HG03139 (cell line): ENCODE results near the gene FXYD4.
A peak's percentile ranks its signal among the peaks of the same experiment; 100 is the strongest.

Experiments used
- ATAC-seq: cut with Tn5 transposase; IDR thresholded peaks from one replicate; pipeline ENCODE4 v1.9.1; 2021; ENCODE audit not compliant: unreplicated experiment

The FXYD4 gene

GRCh38 chr10:43394868-43395267, 23.4 kb downstream of the FXYD4 start:
- ATAC-seq: no peak

DNA sequence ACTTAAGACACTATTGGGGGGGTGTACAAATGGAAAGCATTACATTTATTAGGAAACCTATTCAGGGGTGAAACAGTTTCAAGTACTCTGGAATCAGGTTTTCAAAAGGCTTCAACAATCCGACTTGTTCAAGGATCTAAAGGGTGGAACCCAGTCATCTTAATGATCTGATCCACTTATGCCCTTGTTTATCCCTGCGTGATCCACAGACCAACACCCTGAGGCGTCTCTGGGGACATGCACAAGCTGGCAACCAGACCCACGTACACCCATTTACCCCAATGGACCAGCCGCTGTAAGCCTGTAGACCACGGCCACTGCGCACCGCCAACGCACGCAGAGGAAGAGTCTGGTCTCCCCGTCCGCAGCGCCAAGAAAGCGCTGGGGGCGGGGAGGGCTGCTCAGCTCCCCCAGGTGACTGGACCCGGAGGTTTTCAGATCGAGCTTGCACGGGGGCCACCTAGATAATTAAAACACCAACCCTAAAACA, 24.2 kb downstream of the FXYD4 start:
- ATAC-seq: no peak

- peak; percentile 52 for ATAC-seq
Measured at GRCh38 chr10:43396061-43396927, 24.9 kb downstream of the FXYD4 start.

GRCh38 chr10:43396928-43397624, 25.6 kb downstream of the FXYD4 start:
- ATAC-seq: peak; percentile 86

DNA sequence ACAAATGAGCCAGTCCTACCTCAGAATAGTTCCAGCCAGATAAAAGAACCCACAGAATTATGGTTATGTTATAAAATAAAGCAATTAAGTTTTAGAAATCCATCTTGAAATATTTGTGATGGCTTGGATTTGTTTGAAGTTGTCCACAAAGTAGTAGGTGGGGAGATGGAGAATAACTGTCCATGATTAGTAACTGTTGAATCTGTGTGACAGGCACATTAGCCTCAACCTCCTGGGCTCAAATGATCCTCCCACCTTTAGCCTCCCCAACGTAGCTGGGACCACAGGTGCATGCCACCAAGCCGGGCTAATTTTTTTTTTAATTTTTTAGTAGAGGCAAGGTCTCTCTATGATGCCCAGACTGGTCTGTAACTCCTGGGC, 27.5 kb downstream of the FXYD4 start:
- no peak for ATAC-seq

DNA sequence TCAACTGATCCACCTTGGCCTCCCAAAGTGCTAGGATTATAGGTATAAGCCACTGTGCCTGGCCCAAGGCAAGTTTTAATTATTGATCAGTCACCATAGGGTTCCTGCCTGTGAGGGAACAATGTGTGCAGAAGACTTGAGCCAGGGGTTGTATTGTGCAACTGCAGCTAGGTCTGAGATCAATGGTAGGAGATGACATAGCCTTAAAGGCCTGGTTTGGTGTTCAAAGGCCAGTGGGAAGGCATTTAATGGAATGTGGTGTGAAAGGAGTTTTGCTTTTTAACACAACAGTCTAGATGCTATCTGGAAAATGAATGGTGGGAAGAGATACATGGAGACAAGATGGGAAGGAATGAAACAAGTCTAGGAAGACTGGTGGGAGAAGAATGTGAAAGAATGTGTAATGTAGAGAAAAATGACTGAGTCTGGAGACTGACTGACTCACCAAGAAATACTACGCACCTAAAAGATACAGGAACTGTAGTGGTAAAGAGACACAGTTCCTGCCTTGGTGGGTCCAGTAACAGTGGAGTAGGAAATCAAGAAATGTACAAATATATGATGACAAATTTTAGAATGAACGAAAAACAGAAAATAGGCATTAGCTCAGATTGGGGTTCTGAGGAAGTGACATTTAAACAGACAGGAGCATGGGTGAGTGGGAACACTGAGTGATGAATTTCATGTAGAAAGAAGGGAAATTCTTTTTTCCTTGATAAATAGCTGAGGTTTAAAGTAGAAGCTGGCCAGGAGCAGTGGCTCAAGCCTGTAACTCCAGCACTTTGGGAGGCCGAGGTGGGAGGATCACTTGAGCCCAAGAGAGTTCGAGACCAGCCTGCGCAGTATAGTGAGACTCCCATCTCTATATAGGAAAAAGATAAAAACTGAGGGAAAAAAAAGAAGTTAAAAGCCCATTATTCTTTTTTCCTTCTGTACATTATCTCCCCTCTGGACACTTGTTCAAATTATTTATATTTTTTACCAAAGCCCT, 28.2 kb downstream of the FXYD4 start:
- ATAC-seq: no peak

GRCh38 chr10:43401627-43402026, 30.2 kb downstream of the FXYD4 start:
- ATAC-seq: no peak

- ATAC-seq: no peak
Measured at GRCh38 chr10:43402176-43402575, 30.7 kb downstream of the FXYD4 start.

GRCh38 chr10:43402880-43403452, 31.5 kb downstream of the FXYD4 start:
- no peak for ATAC-seq

DNA sequence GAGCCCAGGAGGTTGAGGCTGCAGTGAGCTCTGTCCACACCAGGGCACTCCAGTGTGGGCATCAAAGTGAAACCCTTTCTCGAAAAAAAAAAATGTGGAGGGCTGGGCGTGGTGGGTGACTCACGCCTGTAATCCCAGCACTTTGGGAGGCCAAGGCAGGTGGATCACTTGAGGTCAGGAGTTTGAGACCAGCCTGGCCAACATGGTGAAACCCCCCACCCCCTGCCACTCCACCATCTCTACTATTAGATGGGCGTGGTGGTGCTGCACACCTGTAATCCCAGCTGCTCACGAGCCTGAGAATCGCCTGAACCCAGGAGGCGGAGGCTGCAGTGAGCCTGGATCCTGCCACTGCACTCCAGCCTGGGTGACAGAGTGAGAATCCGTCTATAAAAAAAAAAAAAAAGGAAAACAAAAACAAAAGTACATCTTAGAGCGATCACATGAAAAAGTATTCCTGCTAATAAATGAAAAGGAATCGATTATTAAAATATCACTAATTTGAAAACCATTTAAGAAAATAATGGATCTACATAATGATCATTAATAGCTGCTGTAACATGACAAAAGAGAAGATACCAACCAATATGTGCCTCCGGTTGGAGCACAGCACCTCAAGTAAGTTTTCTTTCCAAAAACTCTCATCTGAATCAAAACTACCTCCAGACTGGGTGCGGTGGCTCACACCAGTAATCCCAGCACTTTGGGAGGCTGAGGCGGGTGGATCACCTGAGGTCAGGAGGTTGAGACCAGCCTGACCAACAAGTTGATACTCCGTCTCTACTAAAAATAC, 32.7 kb downstream of the FXYD4 start:
- ATAC-seq: no peak

DNA sequence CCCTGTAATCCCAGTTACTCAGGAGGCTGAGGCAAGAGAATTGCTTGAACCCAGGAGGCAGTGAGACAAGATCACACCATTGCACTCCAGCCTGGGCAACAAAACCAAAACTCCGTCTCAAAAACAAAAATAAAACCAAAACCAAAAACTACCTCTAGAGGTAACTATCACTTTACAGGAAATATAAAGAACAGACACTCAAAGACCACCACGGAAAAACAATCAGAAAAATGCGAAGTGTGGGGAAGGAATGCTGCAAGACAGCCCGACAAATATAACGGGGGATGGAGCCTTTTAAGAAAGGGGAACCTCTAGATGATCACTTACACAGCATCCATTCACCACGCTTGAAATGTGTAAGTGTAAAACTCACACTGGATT, 33.3 kb downstream of the FXYD4 start:
- ATAC-seq: no peak

DNA sequence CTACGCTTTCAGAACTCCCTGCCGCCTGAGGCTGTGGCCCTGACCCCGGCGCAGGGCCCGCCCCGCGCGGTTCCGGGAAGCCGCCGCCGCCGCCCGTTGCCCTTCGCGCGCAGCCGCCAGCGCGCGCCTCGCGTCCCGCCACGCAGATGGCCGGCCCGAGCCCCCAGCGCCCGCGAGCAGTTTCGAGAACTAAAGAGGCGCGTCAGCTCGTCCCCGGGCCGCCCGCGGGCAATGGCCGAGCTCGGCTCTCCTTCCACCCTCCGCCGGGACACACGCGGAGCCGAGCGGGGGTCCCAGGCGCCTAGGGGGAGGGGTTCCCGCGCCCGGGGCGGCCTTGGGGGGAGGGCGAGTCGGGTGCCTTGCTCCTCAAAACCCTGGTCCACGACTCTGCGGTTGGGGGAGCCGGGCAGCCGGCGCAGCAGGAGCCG, 35.7 kb downstream of the FXYD4 start:
- ATAC-seq: no peak

DNA sequence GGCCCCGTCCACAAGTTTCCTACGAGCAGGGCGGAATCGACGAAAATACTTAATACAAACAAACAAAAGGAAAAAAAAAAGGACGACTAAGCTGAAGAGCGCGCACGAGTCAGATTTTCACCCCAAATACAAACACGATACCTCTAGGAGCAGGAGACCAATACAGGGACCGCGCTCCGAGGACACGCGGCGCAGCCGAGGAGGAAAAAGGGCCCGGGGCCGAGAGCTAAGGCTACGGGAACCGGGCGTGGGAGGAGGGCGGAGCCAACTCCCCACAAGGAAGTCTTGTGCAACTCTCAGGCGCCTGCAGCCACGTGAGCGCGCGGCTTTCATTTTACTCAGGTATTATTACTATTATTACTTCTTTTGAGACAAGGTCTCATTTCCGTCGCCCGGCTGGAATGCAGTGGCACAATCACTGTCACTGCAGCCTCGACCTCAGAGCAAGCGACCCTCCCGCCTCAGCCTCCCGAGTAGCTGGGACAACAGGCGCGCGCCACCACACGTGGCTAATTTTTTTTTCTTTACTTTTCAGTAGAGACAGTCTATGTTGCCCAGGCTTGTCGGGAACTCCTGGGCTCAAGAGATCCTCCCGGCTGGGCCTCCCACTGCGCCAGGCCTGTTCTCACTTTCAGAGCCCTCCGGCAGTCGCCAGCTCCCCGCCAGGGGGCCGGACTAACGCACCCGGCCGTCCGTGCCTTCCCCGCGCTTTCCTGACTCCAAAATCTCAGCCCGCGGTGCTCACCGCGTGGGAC, 36.3 kb downstream of the FXYD4 start:
- ATAC-seq: peak; percentile 40

DNA sequence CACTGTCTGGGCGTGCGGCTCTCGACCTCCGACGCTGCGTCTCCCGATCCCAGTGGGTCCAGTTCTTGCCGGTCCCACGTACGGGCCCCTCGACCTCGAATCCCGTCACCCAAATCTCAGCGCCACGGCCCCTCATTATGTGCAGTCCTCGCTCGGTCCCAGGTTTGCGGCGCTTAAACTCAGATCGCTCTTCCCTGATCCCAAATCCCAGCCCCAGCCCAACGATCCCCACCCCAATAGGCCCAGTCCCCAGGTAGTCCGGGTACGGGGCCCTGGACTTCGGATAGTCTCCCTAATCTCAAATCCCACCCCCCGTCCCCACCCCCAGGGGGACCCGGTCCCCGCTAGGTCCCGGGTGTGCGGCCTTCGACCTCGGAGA, 36.9 kb downstream of the FXYD4 start:
- no peak for ATAC-seq

GRCh38 chr10:43408710-43409384, 37.4 kb downstream of the FXYD4 start, which contains the start of gene HNRNPF:
Gene HNRNPF (minus strand): TSS chr10:43409186. CDS start chr10:43387884, 21,302 bp downstream.
- peak; percentile 71 for ATAC-seq

GRCh38 chr10:43409385-43410109, 38.1 kb downstream of the FXYD4 start:
- ATAC-seq: no peak

DNA sequence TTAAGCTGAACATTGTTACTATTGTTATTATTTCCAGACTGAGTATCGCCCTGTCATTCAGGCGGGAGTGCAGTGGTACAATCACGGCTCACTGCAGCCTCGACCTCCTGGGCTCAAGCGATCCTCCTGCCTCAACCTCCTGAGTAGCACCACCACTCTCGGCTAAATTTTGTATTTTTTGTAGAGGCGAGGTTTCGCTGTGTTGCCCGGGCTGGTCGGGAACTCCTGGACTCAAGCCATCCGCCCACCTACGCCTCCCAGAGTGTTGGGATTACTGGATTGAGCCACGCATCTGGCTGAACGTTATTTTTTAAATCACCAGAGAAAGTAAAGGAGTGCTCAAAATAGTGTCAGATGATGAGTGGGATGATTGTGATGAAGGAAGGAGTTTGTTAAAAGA, 38.9 kb downstream of the FXYD4 start:
- ATAC-seq: no peak

DNA sequence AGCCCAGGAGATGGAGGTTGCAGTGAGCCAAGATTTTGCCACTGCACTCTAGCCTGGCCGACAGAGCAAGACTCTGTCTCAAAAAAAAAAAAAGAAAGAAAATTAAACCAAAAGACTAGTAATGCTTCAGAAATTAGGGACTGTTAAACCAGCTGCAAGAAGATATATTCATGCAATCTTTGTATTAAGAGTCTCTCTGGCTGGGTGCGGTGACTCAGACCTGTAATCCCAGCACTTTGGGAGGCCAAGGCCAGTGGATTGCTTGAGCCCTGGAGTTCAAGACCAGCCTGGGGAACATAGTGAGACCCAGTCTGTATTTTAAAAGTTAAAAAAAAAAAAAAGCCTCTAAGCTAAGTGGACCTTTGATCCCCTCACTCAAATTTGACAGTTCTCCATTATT, 40.1 kb downstream of the FXYD4 start:
- no peak for ATAC-seq
